IPS DF 6.9 (cell line): ENCODE measurements around the gene RNF4.
A peak's percentile ranks its signal among the peaks of the same experiment; 100 is the strongest.

Experiments used
- DNase-seq: peaks from one replicate; pipeline ENCODE4 v3.0.0-alpha.2; 2013; ENCODE audit warnings: low read depth, low spot score
- H3K27ac ChIP-seq: one replicate; pipeline ENCODE4 v1.5.1; 2013; ENCODE audit warnings: low read length, control low read depth
- H3K27me3 ChIP-seq: 2 replicates; pipeline ENCODE4 v1.6.1; 2013; ENCODE audit warnings: mild to moderate bottlenecking, low read length; ENCODE audit not compliant: control insufficient read depth, insufficient read depth
- H3K36me3 ChIP-seq: 2 replicates; pipeline ENCODE4 v1.6.1; 2013; ENCODE audit warnings: low read length; ENCODE audit not compliant: control insufficient read depth, insufficient read depth
- H3K4me1 ChIP-seq: 2 replicates; pipeline ENCODE4 v1.6.1; 2013; ENCODE audit warnings: low read length; ENCODE audit not compliant: control insufficient read depth, insufficient read depth
- H3K4me3 ChIP-seq: 2 replicates; pipeline ENCODE4 v1.5.1; 2013; ENCODE audit warnings: mild to moderate bottlenecking, low read length
- H3K9me3 ChIP-seq: 2 replicates; pipeline ENCODE4 v1.6.1; 2013; ENCODE audit warnings: low read length, inconsistent platforms; ENCODE audit not compliant: control insufficient read depth, insufficient read depth
- WGBS: extraction: QIAGEN DNeasy Blood & Tissue Kit; methylation state at CpG from one replicate; pipeline ENCODE4 v1.1.7; 2013; ENCODE audit warnings: mixed read lengths, missing lambda C conversion rate; ENCODE audit not compliant: insufficient read length, insufficient coverage; 5-methylcytosine and 5-hydroxymethylcytosine counted together

RNF4 gene

DNA sequence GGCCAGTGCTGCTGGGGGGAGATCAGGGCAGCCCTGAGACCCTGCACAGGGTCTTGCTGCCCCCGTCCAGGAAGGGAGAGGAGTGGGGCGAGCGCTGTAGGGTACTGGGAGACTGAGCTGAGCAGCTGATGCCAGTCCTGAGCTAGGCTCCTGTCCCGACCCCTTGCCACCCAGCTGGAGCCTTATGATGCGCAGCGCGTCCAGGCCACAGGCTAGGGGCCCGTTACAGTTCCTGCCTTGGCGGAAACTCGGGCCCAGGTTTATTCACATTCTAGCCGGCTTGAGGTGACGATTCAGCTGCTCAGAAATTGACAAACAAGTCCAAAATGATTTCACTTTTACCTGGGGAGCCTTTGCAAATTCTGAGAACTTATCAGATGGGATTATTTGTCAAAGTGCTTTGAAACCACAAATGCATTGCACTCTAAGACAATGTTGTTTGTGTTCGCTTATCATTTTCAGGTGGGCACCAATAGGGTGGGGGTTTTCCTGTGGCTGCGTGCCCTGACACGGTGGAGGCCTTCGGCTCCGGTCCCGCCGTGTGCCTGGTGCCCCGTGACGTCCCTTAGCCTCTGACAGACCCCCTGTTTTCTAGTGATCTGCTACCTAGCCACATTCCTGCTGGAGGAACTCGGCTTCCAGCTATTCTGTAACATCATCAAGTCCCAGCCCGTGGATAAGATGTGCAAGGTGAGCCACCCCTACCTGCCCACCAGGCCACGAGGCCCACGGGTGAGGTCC lies 31.3 kb upstream of the RNF4 start:
- H3K4me3 ChIP-seq: no peak overlapping the region
- no CpG with 5 or more reads among the region's 25 CpGs for WGBS
- no peaks in the 10 kb centered on the region for H3K27me3 ChIP-seq
- no peaks in the 10 kb centered on the region for H3K36me3 ChIP-seq
- DNase-seq: no peak
- H3K9me3 ChIP-seq: no peaks in the 10 kb centered on the region
- peaks cover 2% of the 10 kb centered on the region; the same call in 1 of the 2 replicates for H3K4me1 ChIP-seq
- H3K27ac ChIP-seq: no peak overlapping the region

DNA sequence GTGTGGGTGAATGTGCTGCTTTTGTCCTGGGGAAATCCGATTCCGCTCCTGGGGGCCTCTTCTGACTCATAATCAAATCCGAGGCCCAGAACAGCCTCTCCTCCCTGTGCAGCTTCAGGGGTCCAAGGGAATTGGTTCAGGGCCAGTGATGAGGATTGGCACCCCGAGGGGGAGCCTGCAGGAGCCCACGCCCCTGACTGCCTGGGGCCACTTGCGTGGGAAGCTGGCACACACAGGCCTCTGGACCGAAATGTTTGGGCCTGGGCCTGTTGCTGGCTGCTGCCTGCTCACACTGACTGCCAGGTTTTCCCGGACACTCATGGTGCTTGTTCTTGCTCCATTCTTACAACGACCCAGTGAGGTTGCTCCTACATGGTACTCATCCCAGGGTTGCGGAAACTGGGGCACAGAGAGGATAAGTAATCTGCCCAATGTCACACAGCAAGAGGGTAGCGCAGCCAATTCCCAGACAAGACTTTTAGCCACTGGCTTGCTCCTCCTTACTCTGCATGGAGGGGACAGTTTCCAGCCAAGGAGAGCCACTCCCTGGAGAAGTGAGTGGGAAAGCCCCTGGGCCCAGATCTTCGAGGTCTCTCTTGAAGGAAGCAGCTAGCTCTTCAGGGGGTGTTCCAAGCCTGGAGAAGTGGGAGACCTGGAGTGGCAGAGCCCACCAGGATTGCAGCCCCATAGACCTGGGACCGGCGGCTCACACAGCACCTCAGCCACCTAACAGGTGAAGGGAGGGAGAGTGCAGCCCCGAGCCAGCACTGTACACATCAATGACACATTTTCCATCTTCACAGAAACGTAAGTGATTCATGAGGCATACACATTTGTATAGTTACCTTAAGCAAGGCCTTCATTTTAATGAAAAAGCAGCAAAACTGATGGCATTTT lies 29.8 kb upstream of the RNF4 start:
- no peaks in the 10 kb centered on the region for H3K27me3 ChIP-seq
- H3K27ac ChIP-seq: no peak overlapping the region
- no peak for DNase-seq
- peaks cover 2% of the 10 kb centered on the region; the same call in 1 of the 2 replicates for H3K4me1 ChIP-seq
- no peaks in the 10 kb centered on the region for H3K9me3 ChIP-seq
- H3K4me3 ChIP-seq: no peak overlapping the region
- H3K36me3 ChIP-seq: no peaks in the 10 kb centered on the region
- WGBS: no CpG with 5 or more reads among the region's 16 CpGs

DNA sequence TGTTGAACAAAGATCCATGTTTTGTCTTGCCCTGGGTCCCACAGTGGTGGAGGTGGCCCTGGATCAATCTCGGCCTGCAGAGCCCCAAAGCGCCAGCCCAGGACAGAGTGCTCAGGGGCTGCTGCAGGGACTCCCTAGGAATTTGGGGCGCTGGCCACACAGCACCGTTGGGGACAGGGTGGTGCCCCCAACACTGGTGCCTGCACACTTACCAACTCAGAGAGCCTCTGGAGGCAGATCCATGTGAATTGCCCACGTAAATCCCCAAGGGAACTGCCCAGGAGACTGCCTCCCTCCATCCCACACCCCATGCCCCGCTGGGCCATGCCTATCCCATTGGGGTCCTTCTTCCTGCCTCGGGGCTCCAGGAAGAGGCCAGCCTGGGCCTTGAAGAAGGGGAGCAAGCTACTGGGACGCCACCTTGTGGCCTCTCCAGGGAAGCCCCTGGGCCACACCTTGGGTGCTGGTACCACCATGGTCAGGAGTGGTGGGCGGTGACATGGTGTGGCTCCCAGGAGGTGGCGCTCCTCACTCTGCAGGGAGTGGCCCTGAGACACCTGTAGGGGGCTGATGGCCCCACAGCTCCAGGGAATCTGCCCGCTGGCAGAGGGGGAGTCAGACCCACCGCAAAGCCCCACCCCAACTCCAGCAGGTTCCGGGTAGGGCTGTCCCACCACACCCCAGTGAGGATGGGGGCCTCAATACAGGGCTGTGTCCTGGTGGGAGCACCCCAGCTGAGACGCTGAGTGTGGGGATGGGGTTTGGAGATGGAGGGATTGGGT lies 27.3 kb upstream of the RNF4 start:
- peaks cover 2% of the 10 kb centered on the region; the same call in 1 of the 2 replicates for H3K4me1 ChIP-seq
- no peaks in the 10 kb centered on the region for H3K36me3 ChIP-seq
- DNase-seq: peak; percentile 88
- WGBS: no CpG with 5 or more reads among the region's 14 CpGs
- H3K27ac ChIP-seq: no peak overlapping the region
- H3K27me3 ChIP-seq: no peaks in the 10 kb centered on the region
- no peak overlapping the region for H3K4me3 ChIP-seq
- no peaks in the 10 kb centered on the region for H3K9me3 ChIP-seq

DNA sequence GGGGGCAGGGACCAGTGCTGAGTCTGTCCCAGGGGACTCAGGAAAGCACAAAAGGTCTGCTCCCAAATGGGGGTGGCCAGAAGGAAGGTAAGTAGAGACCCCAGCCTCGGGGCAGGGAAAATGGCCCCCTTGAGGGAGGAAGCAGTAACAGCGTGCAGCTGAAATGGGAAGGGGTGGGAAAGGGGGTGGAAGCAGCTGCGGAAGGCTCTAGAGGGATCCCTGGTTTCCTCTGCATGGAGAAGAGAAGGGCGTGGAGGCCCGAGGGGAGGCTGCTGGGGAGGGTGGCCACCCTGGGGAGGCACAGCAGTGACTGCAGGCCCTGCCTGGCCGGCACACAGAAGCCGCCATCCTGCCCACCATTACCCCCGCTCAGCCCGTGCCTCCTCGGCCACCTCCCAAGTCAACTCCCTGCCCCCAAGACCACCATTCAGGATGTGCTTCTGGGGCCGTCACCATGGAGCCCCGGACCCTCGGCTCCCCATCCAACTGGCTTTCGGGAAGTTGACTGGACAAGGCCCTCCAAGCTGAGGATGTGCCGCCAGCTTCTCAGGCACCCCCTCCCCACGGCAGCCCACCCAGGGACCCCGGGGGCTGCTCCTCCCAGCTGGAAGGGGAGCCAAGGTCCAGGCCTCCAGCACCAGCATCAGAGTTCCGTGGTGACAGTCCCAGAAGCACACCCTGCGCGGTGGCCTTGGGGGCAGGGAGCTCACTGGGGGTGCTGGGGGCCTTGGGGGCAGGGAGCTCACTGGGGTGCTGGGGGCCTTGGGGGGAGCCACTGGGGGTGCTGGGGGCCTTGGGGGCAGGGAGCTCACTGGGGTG lies 26.5 kb upstream of the RNF4 start:
- WGBS: no CpG with 5 or more reads among the region's 20 CpGs
- H3K27me3 ChIP-seq: no peaks in the 10 kb centered on the region
- H3K9me3 ChIP-seq: no peaks in the 10 kb centered on the region
- peaks cover 2% of the 10 kb centered on the region; the same call in 1 of the 2 replicates for H3K4me1 ChIP-seq
- no peak overlapping the region for H3K4me3 ChIP-seq
- H3K27ac ChIP-seq: no peak overlapping the region
- DNase-seq: no peak
- H3K36me3 ChIP-seq: no peaks in the 10 kb centered on the region

DNA sequence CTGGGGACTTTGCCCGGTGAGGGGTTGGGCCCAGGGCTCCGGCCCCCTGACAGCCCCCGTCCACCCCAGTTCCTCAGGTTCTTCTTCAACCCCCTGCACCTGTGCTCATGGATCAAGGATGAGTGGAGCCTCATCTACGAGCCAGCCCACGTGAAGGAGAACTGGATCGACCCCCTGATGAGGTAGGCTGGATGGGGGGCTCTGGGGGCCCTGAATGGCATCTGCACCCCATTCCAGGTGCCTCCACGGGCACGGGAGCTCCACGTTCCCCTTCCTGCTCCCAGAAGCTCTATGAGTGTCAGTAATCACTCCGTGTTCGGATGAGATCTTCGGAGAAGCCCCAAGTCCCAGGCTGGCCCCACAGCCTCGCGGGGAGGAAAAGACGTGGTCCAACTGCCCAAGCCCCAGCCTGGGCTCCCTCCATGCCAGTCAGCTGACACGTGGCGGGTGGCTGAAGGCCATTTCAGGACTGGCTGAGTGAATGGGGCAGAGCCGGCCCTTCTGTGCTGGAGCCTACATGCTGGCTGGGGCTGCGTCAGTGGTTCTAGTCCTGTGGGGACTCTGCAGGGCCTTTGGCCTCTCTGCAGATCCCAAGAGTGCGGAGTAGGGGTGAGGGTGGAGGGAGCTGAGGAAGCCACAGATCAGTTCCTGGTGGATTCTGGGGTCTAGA lies 25.7 kb upstream of the RNF4 start:
- no CpG with 5 or more reads among the region's 20 CpGs for WGBS
- Histone ChIP-seq H3K9me3 (no peaks in the 10 kb centered on the region), H3K4me3 (no peak overlapping the region), H3K4me1 (peaks cover 2% of the 10 kb centered on the region; the same call in 1 of the 2 replicates), H3K27me3 (no peaks in the 10 kb centered on the region), H3K36me3 (no peaks in the 10 kb centered on the region), H3K27ac (no peak overlapping the region)
- DNase-seq: no peak

DNA sequence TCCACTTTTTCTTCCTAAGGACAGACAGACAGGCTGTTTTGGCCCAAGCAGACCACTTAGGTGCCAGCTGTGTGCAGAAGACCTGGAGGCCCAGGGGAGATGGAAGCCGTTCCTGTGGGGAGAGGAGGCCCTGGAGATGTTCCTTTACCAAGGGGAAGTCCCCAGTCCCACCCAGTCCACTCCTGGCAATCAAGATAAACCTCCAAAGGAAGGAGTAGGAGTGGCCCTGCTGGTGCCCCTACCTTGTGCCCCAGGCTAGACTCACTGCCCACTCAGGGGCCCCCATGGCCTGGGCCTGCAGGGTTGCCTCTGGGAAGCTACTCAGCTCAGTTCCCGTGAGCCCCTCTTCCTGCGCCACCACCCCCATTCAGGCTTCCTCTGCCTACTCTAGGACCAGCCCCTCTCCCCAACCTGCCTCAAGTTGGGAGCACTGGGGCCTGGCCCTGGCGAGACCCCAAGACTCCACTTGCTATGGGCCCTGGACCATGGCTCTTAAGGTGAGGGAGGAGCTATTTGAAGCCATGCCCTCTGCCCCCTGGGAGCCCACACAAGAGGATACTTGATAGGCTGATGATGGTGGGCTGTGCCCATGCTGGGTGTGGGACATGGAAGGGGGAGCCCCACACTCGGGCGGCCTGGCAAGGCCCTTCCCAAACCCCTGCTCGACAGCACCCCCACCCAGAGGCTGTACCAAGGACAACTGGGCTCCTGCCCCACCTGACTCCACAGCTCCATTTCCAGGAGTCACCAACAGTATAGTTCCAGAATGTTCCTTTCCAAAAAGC lies 24.8 kb upstream of the RNF4 start:
- no peaks in the 10 kb centered on the region for H3K36me3 ChIP-seq
- H3K4me3 ChIP-seq: no peak overlapping the region
- no CpG with 5 or more reads among the region's 7 CpGs for whole genome bisulfite sequencing
- DNase-seq: no peak
- H3K4me1 ChIP-seq: peaks cover 2% of the 10 kb centered on the region; the same call in 1 of the 2 replicates
- H3K27me3 ChIP-seq: no peaks in the 10 kb centered on the region
- H3K9me3 ChIP-seq: no peaks in the 10 kb centered on the region
- H3K27ac ChIP-seq: no peak overlapping the region

DNA sequence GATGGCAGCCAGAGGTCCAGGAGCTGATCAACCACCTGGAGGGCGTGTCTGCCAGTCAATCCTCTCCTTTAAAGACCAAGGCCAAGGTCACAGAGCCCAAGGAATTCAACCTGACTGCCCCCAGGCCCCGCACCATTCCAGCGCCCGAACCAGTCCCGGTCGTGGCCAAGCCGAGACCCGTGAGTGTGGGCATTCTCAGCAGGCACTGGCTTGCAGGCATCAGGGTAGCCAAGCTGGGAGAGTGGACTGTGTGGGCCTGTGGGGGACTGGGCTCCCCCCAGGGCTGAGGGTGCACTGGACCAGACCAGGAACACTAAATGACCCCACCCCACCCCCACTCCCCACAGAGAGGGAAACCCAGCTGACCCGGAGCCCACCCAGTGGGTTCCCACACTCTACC lies 23.8 kb upstream of the RNF4 start:
- no peaks in the 10 kb centered on the region for H3K27me3 ChIP-seq
- no CpG with 5 or more reads among the region's 9 CpGs for WGBS
- no peak overlapping the region for H3K4me3 ChIP-seq
- DNase-seq: no peak
- no peak overlapping the region for H3K27ac ChIP-seq
- no peaks in the 10 kb centered on the region for H3K36me3 ChIP-seq
- peaks cover 2% of the 10 kb centered on the region; the same call in 1 of the 2 replicates for H3K4me1 ChIP-seq
- no peaks in the 10 kb centered on the region for H3K9me3 ChIP-seq

DNA sequence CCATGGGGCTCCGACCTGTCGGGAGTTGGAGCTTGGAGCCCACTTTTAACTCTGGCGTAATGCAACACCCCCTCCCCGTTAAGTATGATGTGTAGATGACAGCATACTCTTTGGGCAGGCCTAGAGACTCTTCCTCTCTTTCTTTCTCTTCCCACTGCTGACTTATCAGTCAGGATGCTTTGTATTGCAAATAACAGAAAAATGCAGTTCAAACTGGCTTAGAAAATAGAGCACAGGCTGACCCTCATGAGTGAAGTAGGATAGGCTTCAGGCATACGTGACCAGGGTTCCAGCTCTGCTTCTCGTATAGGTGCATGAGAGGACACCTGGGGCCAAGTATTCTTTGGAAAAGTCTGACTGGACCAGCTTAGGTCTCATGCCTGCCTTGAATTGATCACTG lies 23.3 kb upstream of the RNF4 start:
- H3K36me3 ChIP-seq: no peaks in the 10 kb centered on the region
- H3K4me3 ChIP-seq: no peak overlapping the region
- peaks cover 2% of the 10 kb centered on the region; the same call in 1 of the 2 replicates for H3K4me1 ChIP-seq
- no peak for DNase-seq
- no peaks in the 10 kb centered on the region for H3K9me3 ChIP-seq
- no CpG with 5 or more reads among the region's 6 CpGs for WGBS
- H3K27ac ChIP-seq: no peak overlapping the region
- no peaks in the 10 kb centered on the region for H3K27me3 ChIP-seq
